Mesenteric fat pad (tissue), 1 donor: ENCODE data around the gene ITPR3. TPM values are rescaled to one million over a fixed set of nuclear protein-coding genes. Genes with fewer than 3 reads are reported as not detected.
A peak's percentile ranks its signal among the peaks of the same experiment; 100 is the strongest.

Source experiments
- DNase-seq: peaks from one replicate; pipeline ENCODE4 v3.0.0-alpha.2; 2020; ENCODE audit warnings: low spot score
- total RNA-seq: library from RNA; stranded (reverse); fragmentation: NEBNext Ultra II Directional; extraction: Animal tissue kit (Norgen Biotek cat#: 25700); gene quantifications from one replicate; pipeline ENCODE4 v1.2.1, GENCODE V29; 2021
- donor health status: DM: yes; HTN: yes; CAD: no.

Gene ITPR3
- total RNA-seq, 1 donor from 2014 or later: 18.5 TPM

- peak; percentile 92 for DNase-seq
Measured at GRCh38 chr6:33633462-33634158, 12.5 kb downstream of the ITPR3 start.

GRCh38 chr6:33634161-33634727 lies 13.1 kb downstream of the ITPR3 start:
- no peak for DNase-seq

GRCh38 chr6:33634946-33635345 lies 13.8 kb downstream of the ITPR3 start:
- no peak for DNase-seq

- no peak for DNase-seq
Measured at GRCh38 chr6:33636655-33637054, 15.5 kb downstream of the ITPR3 start.

- DNase-seq: no peak
Measured at GRCh38 chr6:33638556-33638955, 17.4 kb downstream of the ITPR3 start.

DNA sequence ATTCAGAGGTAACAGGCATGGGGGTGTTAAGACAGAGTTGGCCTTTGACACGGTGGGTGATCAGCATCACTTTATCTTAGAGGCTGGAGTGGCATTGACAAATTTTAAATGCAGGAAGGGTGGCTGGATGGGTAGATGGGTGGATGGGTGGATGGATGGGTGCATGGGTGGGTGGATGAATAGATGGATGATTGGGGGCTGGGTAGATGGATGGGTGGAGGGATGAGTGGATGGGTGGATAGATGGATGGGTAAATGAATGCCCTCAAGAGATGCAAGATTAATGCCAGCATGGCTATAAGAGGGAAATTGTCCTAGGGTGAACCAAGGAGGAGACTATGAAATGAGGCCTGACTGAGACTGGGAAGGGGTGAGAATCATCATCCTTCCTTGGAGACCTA lies 18.4 kb downstream of the ITPR3 start:
- DNase-seq: no peak

GRCh38 chr6:33640361-33640760 lies 19.2 kb downstream of the ITPR3 start:
- DNase-seq: no peak

GRCh38 chr6:33641144-33641543 lies 20.0 kb downstream of the ITPR3 start:
- DNase-seq: no peak

GRCh38 chr6:33641602-33642001 lies 20.5 kb downstream of the ITPR3 start:
- DNase-seq: no peak

DNA sequence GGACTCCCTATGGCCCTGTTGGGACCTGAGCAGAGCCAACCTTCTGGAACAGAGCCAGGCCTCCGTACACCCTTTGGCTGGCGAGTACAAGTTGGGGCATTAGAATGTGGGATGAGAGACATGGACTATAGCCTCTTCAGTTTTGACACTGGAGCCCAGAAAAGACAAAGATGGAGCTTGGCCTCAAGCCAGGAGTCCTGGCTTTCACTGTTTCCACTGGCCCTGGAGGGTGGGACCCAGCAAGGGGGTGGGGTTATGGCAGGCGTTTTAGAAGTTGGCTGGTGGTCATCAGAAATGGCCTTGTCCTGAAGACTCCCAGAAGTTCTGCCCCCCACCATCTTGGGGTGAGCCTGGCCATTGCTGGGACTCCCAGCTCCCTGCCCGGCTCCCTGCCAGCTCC lies 21.8 kb downstream of the ITPR3 start:
- DNase-seq: no peak

DNA sequence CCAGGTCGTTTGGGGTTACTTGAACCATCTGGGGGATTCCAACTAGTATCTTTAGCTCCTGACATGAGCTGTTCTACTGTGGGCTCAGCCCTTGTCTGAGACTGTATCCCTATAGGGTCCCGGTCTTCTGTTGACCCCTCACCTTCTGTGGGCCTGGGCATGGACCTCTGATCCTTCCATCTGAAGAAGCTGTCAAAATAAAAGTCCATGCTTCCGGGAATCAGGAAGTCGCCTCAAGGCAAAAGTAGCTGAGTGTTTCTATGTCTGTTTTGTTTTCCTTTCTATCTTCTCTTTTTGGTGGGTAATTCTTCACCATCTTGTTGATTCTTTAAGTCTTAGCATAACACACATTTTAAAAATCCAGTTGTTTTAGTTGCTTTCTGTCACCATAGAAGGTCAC lies 30.3 kb downstream of the ITPR3 start:
- DNase-seq: no peak

DNA sequence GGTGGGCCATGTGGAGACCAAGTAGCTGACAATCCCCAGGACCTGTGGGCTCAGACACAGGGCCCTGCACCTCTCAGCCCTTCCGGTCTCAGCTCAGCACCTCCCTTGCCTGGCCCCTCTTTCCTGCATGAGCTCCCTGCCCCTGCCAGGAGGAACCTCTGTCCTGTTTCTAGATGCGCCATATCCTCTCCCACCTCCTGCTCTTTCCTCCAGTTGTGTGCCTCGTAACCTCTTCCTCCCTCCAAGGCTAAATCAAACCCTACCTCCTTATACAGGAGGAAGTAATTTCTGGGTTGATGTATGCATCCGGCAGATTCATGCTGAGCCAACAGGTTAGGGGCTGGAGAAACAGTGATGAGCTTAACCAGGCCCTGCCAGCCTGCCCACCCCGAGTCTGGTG lies 30.9 kb downstream of the ITPR3 start:
- no peak for DNase-seq

DNA sequence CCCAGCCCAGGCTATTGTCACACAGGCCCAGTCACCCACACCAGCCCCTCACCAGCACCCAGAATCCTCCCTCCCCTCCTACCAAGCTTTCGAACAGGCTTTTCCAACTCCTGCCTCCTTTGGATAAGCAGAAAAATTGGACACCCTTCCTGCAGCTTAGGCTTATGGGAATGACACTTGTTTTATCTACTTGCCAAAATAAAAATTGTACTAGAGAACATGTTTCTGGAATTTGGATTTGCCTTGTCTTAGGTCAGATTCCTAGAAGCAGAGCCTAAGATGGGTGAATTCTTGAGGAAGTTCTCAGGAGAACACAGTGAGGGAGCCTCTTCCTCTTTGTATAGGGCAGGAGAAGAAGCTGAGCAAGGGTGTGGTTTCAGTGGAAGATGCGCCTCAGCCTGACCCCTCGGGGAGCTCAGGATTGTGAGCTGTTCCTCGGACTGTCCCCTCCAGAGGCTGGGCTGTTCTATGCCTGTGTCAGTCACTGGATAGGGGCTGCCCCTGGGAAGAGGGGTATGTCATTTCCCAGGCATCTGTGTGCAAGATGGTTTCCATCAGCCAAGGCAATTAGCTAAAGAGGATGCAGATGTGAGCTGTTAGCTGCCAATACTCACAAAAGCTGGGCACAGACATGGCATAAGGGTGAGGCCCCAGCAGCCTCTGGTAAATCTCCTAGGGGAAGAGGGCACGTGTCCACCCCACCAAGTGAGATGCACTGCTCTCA lies 33.9 kb downstream of the ITPR3 start:
- no peak for DNase-seq

GRCh38 chr6:33656844-33657243 lies 35.7 kb downstream of the ITPR3 start:
- no peak for DNase-seq

DNA sequence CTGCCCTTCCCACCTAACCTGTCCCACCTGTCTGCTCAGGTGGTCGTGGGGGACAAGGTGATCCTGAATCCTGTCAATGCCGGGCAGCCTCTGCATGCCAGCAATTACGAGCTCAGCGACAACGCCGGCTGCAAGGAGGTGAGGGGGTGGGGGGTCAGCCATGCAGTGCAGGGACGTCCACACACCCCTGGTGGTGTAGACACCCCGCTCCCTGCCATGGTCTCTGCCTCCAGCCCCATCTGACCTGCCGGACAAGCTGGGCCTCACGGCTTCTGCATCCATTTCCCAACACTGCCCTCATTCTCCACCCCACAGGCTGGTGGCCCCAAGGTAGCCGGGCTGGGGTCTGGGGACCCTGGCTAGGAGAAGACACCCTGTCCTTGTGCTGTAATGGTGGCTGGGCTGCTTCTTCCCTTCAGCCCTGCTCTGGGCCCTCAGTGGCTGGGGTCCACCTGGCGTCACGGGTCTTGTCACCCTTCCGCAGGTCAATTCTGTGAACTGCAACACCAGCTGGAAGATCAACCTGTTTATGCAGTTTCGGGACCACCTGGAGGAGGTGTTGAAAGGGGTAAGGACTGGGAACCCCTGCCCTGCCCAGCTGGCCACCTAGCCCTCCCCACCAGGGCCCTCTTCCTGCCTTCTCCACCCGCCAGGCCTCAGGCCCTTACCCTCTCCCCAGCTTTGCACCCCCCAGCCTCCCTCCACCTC lies 38.0 kb downstream of the ITPR3 start:
- no peak for DNase-seq

GRCh38 chr6:33659986-33660385 lies 38.9 kb downstream of the ITPR3 start:
- DNase-seq: no peak

GRCh38 chr6:33661106-33661838 lies 40.1 kb downstream of the ITPR3 start:
- DNase-seq: no peak

DNA sequence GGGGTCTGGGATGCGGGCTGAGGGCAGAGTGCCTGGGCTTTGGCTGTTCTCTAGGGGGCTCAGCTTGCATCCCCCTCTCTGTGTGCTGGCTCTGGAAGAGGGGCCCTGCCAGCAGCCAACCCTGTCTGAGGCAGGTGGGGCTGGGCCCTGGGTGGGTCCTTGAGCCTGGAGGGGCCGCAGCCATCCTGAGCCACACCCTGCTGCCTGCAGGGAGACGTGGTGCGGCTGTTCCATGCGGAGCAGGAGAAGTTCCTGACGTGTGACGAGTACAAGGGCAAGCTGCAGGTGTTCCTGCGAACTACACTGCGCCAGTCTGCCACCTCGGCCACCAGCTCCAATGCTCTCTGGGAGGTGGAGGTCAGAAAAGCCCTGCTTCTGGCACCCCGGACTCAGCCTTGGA lies 41.2 kb downstream of the ITPR3 start:
- no peak for DNase-seq

GRCh38 chr6:33663028-33663427 lies 41.9 kb downstream of the ITPR3 start:
- no peak for DNase-seq

DNA sequence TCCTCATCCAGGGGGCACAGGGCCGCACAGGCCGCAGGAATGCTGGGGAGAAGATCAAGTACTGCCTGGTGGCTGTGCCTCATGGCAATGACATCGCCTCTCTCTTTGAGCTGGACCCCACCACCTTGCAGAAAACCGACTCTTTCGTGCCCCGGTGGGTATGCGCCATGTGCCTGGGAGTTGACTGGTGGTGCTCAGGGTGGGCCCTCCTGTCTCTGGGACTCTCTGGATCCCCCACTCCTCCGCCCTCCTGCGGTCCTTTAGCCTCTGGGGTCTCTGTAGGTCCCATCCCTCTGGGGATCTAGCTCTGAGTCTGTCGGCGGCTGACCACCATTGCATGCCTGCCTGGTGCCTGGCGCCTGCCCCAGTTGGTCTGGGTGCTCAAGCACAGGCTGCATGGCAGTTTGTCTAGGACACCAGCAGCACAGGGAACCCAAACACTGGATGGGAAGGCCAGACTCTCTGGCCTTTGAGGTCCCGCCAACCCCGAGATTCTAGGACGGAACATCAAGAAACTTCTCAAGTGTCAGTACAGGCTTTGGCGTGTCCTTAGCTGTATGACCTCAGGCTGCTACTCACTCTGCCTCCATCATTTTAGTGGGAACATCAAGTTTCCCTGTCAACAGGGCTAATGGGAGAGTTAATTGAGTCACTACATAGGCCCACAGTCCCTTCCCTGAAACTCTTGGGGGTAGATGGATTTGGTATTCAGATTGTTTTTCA lies 42.8 kb downstream of the ITPR3 start:
- no peak for DNase-seq
